CD4-positive, alpha-beta T cell (primary cell): ENCODE measurements around the gene TMEM72. TPM values are rescaled to one million over a fixed set of nuclear protein-coding genes. Genes with fewer than 3 reads are reported as not detected.

ENCODE experiments used
- ATAC-seq: fragments of 200-7000 bp; cut with Tn5 transposase; one replicate; pipeline ENCODE4 v1.10.0; 2022; ENCODE audit warnings: mild to moderate bottlenecking; ENCODE audit not compliant: poor library complexity
- CTCF ChIA-PET: fragments of 350-600 bp; sonication (Branson Sonifier 250); formaldehyde crosslinking; loops from one replicate; lab custom pipeline; 2021; ENCODE audit warnings: antibody characterized with exemption, inconsistent platforms; lab: Charles Lee
- POLR2A ChIA-PET: fragments of 350-600 bp; sonication (Branson Sonifier 250); formaldehyde crosslinking; loops from one replicate; lab custom pipeline; 2021; ENCODE audit warnings: antibody characterized with exemption, inconsistent platforms; lab: Charles Lee
- DNase-seq, 14 experiments: peaks; one replicate each; pipeline ENCODE4 v3.0.0-alpha.2; 2013 to 2020; ENCODE audit warnings: mixed read lengths in 2 of 14
- H3K27ac ChIP-seq, 2 donors: one replicate each; pipeline versions ENCODE4 v1.5.1 to v1.7.0; 2013; ENCODE audit warnings: low read length in 2 of 2, low read depth in 1 of 2, mild to moderate bottlenecking in 1 of 2
- H3K27me3 ChIP-seq, 2 experiments: 1 replicate in 1 of 2; 2 replicates in 1 of 2; pipeline versions ENCODE4 v1.6.1 to v1.7.0; 2013; ENCODE audit warnings: low read length in 2 of 2, control low read depth in 1 of 2, mild to moderate bottlenecking in 1 of 2, moderate library complexity in 1 of 2; ENCODE audit not compliant: insufficient read depth in 2 of 2, control insufficient read depth in 1 of 2
- H3K36me3 ChIP-seq: one replicate; pipeline ENCODE4 v1.6.1; 2013; ENCODE audit warnings: low read length, control low read depth; ENCODE audit not compliant: insufficient read depth
- H3K4me1 ChIP-seq: one replicate; pipeline ENCODE4 v1.6.1; 2013; ENCODE audit warnings: low read length, control low read depth; ENCODE audit not compliant: insufficient read depth
- H3K4me3 ChIP-seq: one replicate; pipeline ENCODE4 v1.5.1; 2013; ENCODE audit warnings: mild to moderate bottlenecking, low read length, moderate library complexity
- H3K9me3 ChIP-seq, 2 experiments: 1 replicate in 1 of 2; 2 replicates in 1 of 2; pipeline versions ENCODE4 v1.6.1 to v1.7.0; 2013; ENCODE audit warnings: low read length in 2 of 2, mild to moderate bottlenecking in 2 of 2, control low read depth in 1 of 2, moderate library complexity in 1 of 2; ENCODE audit not compliant: control insufficient read depth in 1 of 2, insufficient read depth in 1 of 2
- H3K27ac Mint-ChIP-seq: one replicate; pipeline ENCODE4 v1.8.0; 2020; ENCODE audit warnings: mixed read lengths
- H3K27me3 Mint-ChIP-seq: one replicate; pipeline ENCODE4 v1.8.0; 2021; ENCODE audit warnings: mixed read lengths
- H3K36me3 Mint-ChIP-seq: one replicate; pipeline ENCODE4 v1.8.0; 2021; ENCODE audit warnings: low read depth, mixed read lengths
- H3K4me1 Mint-ChIP-seq: one replicate; pipeline ENCODE4 v1.8.0; 2021; ENCODE audit warnings: low read depth, mixed read lengths
- H3K4me3 Mint-ChIP-seq: one replicate; pipeline ENCODE4 v1.8.0; 2020; ENCODE audit warnings: mild to moderate bottlenecking, mixed read lengths
- H3K9me3 Mint-ChIP-seq: one replicate; pipeline ENCODE4 v1.8.0; 2020; ENCODE audit warnings: mixed read lengths
- intact Hi-C, 2 experiments: fragments of 100-400 bp; cut with DNase I in 1 of 2; cut with micrococcal nuclease in 1 of 2; formaldehyde crosslinking; loops; one replicate each; pipeline versions ENCODE4 v1.15.1 to v1.9.0; 2023 to 2025; cut with DNase I, micrococcal nuclease
- total RNA-seq, 174 experiments: library from RNA in 2 of 174; stranded (reverse) in 2 of 174; gene quantifications; one replicate each; pipeline ENCODE4 v1.2.3 and lab custom pipeline; 2021 to 2026
- TF ChIP-seq, protein P1 (sequence below): fragments of 200-600 bp; IDR thresholded peaks from one replicate; pipeline ENCODE4 v1.8.0; 2022; ENCODE audit warnings: antibody characterized with exemption, mild to moderate bottlenecking

The TMEM72 gene
- total RNA-seq, 2 experiments from 2014 or later: not detected

DNA sequence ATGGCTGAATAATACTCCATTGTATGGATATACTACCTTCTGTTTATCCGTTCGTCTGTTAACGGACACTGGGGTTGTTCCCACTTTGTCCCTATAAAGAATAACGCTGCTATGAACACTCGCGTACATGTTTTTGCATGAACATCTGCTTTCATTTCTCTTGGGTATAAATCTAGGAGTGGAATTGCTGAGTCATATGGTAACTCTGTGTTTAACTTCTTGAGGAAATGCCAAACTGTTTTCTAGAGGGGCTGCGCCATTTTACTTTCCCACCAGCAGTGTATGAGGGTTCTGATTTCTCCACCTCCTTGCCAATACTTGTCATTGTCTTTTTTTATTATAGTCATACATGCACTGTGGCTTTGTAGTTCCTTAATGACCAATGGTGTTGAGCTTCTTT lies 27.8 kb downstream of the TMEM72 start:
- Histone ChIP-seq H3K4me1 (peaks cover 10% of the 10 kb centered on the region), H3K9me3 (peaks cover 0 to under 1% of the 10 kb centered on the region in 2 experiments), H3K27ac (no peak overlapping the region), H3K36me3 (no peaks in the 10 kb centered on the region), H3K27me3 (no peaks in the 10 kb centered on the region), H3K4me3 (no peak overlapping the region)
- H3K27ac Mint-ChIP-seq: no peak overlapping the region
- H3K36me3 Mint-ChIP-seq: no peaks in the 10 kb centered on the region
- ChIA-PET CTCF (no interaction called here), POLR2A (no interaction called here)
- H3K27me3 Mint-ChIP-seq: peaks cover 26% of the 10 kb centered on the region
- intact Hi-C loops: no loop called here
- DNase-seq (no peak), ATAC-seq (no peak)
- H3K4me1 Mint-ChIP-seq: peaks cover 5% of the 10 kb centered on the region
- peaks cover under 1% of the 10 kb centered on the region for H3K9me3 Mint-ChIP-seq
- TF ChIP-seq, protein P1, sequence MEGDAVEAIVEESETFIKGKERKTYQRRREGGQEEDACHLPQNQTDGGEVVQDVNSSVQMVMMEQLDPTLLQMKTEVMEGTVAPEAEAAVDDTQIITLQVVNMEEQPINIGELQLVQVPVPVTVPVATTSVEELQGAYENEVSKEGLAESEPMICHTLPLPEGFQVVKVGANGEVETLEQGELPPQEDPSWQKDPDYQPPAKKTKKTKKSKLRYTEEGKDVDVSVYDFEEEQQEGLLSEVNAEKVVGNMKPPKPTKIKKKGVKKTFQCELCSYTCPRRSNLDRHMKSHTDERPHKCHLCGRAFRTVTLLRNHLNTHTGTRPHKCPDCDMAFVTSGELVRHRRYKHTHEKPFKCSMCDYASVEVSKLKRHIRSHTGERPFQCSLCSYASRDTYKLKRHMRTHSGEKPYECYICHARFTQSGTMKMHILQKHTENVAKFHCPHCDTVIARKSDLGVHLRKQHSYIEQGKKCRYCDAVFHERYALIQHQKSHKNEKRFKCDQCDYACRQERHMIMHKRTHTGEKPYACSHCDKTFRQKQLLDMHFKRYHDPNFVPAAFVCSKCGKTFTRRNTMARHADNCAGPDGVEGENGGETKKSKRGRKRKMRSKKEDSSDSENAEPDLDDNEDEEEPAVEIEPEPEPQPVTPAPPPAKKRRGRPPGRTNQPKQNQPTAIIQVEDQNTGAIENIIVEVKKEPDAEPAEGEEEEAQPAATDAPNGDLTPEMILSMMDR: no peak
- H3K4me3 Mint-ChIP-seq: no peak overlapping the region

DNA sequence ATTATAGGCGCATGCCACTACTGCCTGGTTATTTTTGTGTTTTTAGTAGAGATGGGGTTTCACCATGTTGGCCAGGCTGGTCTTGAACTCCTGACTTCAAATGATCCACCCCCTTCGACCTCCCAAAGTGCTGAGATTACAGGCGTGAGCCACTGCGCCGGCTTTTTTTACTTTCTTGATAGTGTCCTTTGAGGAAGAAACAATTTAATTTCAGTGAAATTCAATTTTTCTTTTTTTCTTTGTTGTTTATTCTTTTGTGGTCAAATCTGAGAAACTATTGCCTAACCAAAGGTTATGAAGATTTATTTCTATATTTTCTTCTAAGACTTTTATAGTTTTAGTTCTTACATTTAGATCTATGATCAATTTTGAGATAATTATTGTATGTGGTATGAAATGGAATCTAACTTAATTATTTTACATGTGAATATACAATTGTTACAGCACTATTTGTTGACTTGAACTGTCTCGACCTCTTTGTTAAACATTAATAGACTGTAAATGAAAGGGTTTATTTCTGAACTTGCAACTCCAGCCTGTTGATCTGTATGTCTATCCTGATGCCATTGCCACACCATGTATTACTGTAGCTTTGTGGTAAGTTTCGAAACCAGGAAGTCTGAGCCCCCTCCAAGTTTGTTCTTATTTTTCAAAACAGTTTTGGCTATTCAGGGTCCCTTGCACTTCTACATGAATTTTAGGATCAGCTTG lies 28.7 kb downstream of the TMEM72 start:
- Histone ChIP-seq H3K4me1 (peaks cover 10% of the 10 kb centered on the region), H3K36me3 (no peaks in the 10 kb centered on the region), H3K27me3 (peaks cover 0 to 5% of the 10 kb centered on the region in 2 experiments), H3K9me3 (peaks cover 0 to 8% of the 10 kb centered on the region in 2 experiments), H3K27ac (no peak overlapping the region), H3K4me3 (no peak overlapping the region)
- Mint-ChIP-seq H3K36me3 (no peaks in the 10 kb centered on the region), H3K27ac (no peak overlapping the region), H3K27me3 (peaks cover 33% of the 10 kb centered on the region), H3K4me3 (no peak overlapping the region), H3K4me1 (peaks cover 5% of the 10 kb centered on the region), H3K9me3 (peaks cover 8% of the 10 kb centered on the region)
- intact Hi-C loops: no loop called here
- ChIA-PET POLR2A (no interaction called here), CTCF (no interaction called here)
- DNase-seq: no peak
- TF ChIP-seq, protein P1: no peak
- no peak for ATAC-seq

DNA sequence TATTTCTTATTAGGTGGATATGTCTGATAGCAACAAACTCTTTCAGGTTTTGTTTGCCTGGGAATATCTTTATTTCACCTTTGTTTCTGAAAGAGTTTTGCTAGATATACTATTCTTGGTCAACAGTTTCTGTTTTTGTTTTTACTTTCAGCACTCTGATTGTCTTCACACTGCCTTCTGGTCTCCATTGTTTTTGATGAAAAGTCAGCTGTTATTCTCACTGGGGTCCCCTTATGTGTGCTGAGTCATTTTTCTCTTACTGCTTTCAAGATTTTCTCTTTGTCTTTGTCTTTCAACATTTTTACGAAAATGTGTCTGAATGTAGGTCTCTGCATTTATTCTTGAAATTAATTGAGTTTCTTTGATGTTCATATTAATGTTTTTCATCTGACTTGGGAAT lies 33.2 kb downstream of the TMEM72 start:
- ATAC-seq (no peak), DNase-seq (no peak)
- TF ChIP-seq, protein P1: no peak
- Mint-ChIP-seq H3K27me3 (peaks cover 33% of the 10 kb centered on the region), H3K36me3 (no peaks in the 10 kb centered on the region), H3K4me1 (no peaks in the 10 kb centered on the region), H3K9me3 (peaks cover 11% of the 10 kb centered on the region), H3K27ac (no peak overlapping the region), H3K4me3 (no peak overlapping the region)
- Histone ChIP-seq H3K36me3 (no peaks in the 10 kb centered on the region), H3K27ac (no peak overlapping the region), H3K4me3 (no peak overlapping the region), H3K4me1 (peaks cover 3% of the 10 kb centered on the region), H3K27me3 (peaks cover 2 to 5% of the 10 kb centered on the region in 2 experiments), H3K9me3 (peaks cover 0 to 8% of the 10 kb centered on the region in 2 experiments)
- ChIA-PET POLR2A (no interaction called here), CTCF (interaction anchor here (1.4 kb wide), 1 partner anchor 9 kb away, joined by 3 read pairs; no protein-coding TSS in a partner anchor)
- intact Hi-C loops: no loop called here
